Caco-2 (cell line): Measurements from ENCODE around the gene HS1BP3. TPM values are rescaled to one million over a fixed set of nuclear protein-coding genes. Genes with fewer than 3 reads are reported as not detected.

Source experiments
- BruUV-seq: library from RNA; stranded (reverse); fragments of 400-500 nt; replicated peaks from 2 replicates; lab custom pipeline; 2021; lab: Mats Ljungman, UMichigan
- CTCF ChIA-PET: fragments of 300-600 bp; sonication (Branson Sonifier 250); formaldehyde crosslinking; loops from one replicate; lab custom pipeline; 2022; ENCODE audit warnings: antibody characterized with exemption; lab: Charles Lee
- POLR2A ChIA-PET: fragments of 300-600 bp; sonication (Branson Sonifier 250); formaldehyde crosslinking; loops from one replicate; lab custom pipeline; 2022; ENCODE audit warnings: antibody characterized with exemption; lab: Charles Lee
- DNase-seq, 2 experiments: peaks; one replicate each; pipeline versions ENCODE4 v3.0.0 to v3.0.0-alpha.2; 2020 to 2022
- H3K27me3 ChIP-seq: replicated peaks from 2 replicates; pipeline ENCODE4 v1.6.0; 2011; ENCODE audit warnings: low read length; ENCODE audit not compliant: control insufficient read depth, insufficient read depth
- H3K36me3 ChIP-seq: 2 replicates; pipeline ENCODE4 v1.5.1; 2011; ENCODE audit warnings: low read length; ENCODE audit not compliant: control insufficient read depth, insufficient read depth
- H3K4me1 ChIP-seq: fragments of 250-450 bp; sonication (Bioruptor Pico); 2 replicates; pipeline ENCODE4 v1.5.1; 2020; ENCODE audit warnings: mild to moderate bottlenecking
- H3K4me3 ChIP-seq: 2 replicates; pipeline ENCODE4 v1.5.1; 2011; ENCODE audit warnings: low read depth, mild to moderate bottlenecking, control low read depth, low read length
- H3K9me3 ChIP-seq: fragments of 250-450 bp; sonication (Bioruptor Pico); 2 replicates; pipeline ENCODE4 v1.5.1; 2020; ENCODE audit warnings: mild to moderate bottlenecking, moderate library complexity
- H3K27ac Mint-ChIP-seq: one replicate; pipeline ENCODE4 v1.8.0; 2022; ENCODE audit warnings: mixed read lengths; ENCODE audit not compliant: unreplicated experiment
- H3K27me3 Mint-ChIP-seq: one replicate; pipeline ENCODE4 v1.8.0; 2022; ENCODE audit warnings: mixed read lengths; ENCODE audit not compliant: insufficient read depth, unreplicated experiment
- H3K36me3 Mint-ChIP-seq: one replicate; pipeline ENCODE4 v1.8.0; 2022; ENCODE audit warnings: mild to moderate bottlenecking, mixed read lengths; ENCODE audit not compliant: insufficient read depth, unreplicated experiment
- H3K4me1 Mint-ChIP-seq: one replicate; pipeline ENCODE4 v1.8.0; 2022; ENCODE audit warnings: low read depth, mixed read lengths; ENCODE audit not compliant: unreplicated experiment
- H3K4me3 Mint-ChIP-seq: one replicate; pipeline ENCODE4 v1.8.0; 2022; ENCODE audit warnings: mild to moderate bottlenecking, moderate library complexity, mixed read lengths; ENCODE audit not compliant: unreplicated experiment
- H3K9me3 Mint-ChIP-seq: one replicate; pipeline ENCODE4 v1.8.0; 2022; ENCODE audit warnings: mixed read lengths; ENCODE audit not compliant: unreplicated experiment
- CTCF ChIP-seq, 2 experiments: fragments of 200-600 bp in 1 of 2; IDR thresholded peaks; 1 replicate in 1 of 2; 2 replicates in 1 of 2; pipeline versions ENCODE4 v1.5.1 to v1.8.0; 2011 to 2022; ENCODE audit warnings: antibody characterized with exemption in 1 of 2, control low read depth in 1 of 2, inconsistent platforms in 1 of 2, low read depth in 1 of 2, low read length in 1 of 2, mild to moderate bottlenecking in 1 of 2, moderate library complexity in 1 of 2; ENCODE audit not compliant: insufficient read depth in 1 of 2, severe bottlenecking in 1 of 2, unreplicated experiment in 1 of 2
- intact Hi-C: fragments of 100-400 bp; cut with micrococcal nuclease; formaldehyde crosslinking; loops from one replicate; pipeline ENCODE4 v1.10.0; 2022; ENCODE audit not compliant: unreplicated experiment
- total RNA-seq: library from RNA; stranded (reverse); gene quantifications from 2 replicates; pipeline ENCODE4 v1.2.3, GENCODE V29; 2022

HS1BP3 gene
- total RNA-seq, 1 experiment from 2014 or later = 31.1 TPM

GRCh38 chr2:20629181-20629580 is 21.7 kb downstream of the HS1BP3 start:
- POLR2A ChIA-PET = no interaction called here
- TF ChIP-seq CTCF (IDR thresholded peaks at IDR 0.05; ENCODE audit: insufficient read depth in 1 of 2, low read depth in 1 of 2, low read length in 1 of 2, severe bottlenecking in 1 of 2, unreplicated experiment in 1 of 2) = no peak

GRCh38 chr2:20627712-20628380 is 23.1 kb downstream of the HS1BP3 start:
- Histone ChIP-seq H3K9me3 (no peaks in the 10 kb centered on the region), H3K4me3 (no peak overlapping the region), H3K27me3 (no peaks in the 10 kb centered on the region), H3K4me1 (no peaks in the 10 kb centered on the region), H3K36me3 (no peaks in the 10 kb centered on the region; the same call in none of the 2 replicates)
- no peak overlapping the region for H3K4me3 Mint-ChIP-seq
- CTCF ChIA-PET = no interaction called here
- no peak overlapping the region for H3K27ac Mint-ChIP-seq
- BruUV-seq = no TSS peak
- H3K27me3 Mint-ChIP-seq = no peaks in the 10 kb centered on the region
- no peak for TF ChIP-seq CTCF (IDR thresholded peaks at IDR 0.05; ENCODE audit: insufficient read depth in 1 of 2, low read depth in 1 of 2, low read length in 1 of 2, severe bottlenecking in 1 of 2, unreplicated experiment in 1 of 2)
- H3K9me3 Mint-ChIP-seq = no peaks in the 10 kb centered on the region
- intact Hi-C loops = no loop called here
- no peak for DNase-seq
- H3K4me1 Mint-ChIP-seq = no peaks in the 10 kb centered on the region
- H3K36me3 Mint-ChIP-seq = no peaks in the 10 kb centered on the region
- POLR2A ChIA-PET = no interaction called here

More at GRCh38 chr2:20629181-20629580, 21.7 kb downstream of the HS1BP3 start:
- Histone ChIP-seq H3K9me3 (no peaks in the 10 kb centered on the region), H3K27me3 (no peaks in the 10 kb centered on the region), H3K4me1 (no peaks in the 10 kb centered on the region), H3K36me3 (no peaks in the 10 kb centered on the region; the same call in 1 of the 2 replicates), H3K4me3 (no peak overlapping the region)
- H3K27ac Mint-ChIP-seq = no peak overlapping the region
- H3K27me3 Mint-ChIP-seq = no peaks in the 10 kb centered on the region
- H3K4me1 Mint-ChIP-seq = no peaks in the 10 kb centered on the region
- no TSS peak for BruUV-seq
- CTCF ChIA-PET = no interaction called here
- H3K9me3 Mint-ChIP-seq = no peaks in the 10 kb centered on the region
- no peaks in the 10 kb centered on the region for H3K36me3 Mint-ChIP-seq
- intact Hi-C loops = no loop called here
- H3K4me3 Mint-ChIP-seq = no peak overlapping the region
- DNase-seq = no peak

- Mint-ChIP-seq H3K4me3 (no peak overlapping the region), H3K36me3 (no peaks in the 10 kb centered on the region), H3K9me3 (no peaks in the 10 kb centered on the region), H3K4me1 (no peaks in the 10 kb centered on the region), H3K27me3 (no peaks in the 10 kb centered on the region), H3K27ac (no peak overlapping the region)
- H3K27me3 ChIP-seq = no peaks in the 10 kb centered on the region
- no peak for TF ChIP-seq CTCF (IDR thresholded peaks at IDR 0.05; ENCODE audit: insufficient read depth in 1 of 2, low read depth in 1 of 2, low read length in 1 of 2, severe bottlenecking in 1 of 2, unreplicated experiment in 1 of 2)
- ChIA-PET POLR2A (no interaction called here), CTCF (no interaction called here)
- no peaks in the 10 kb centered on the region; the same call in none of the 2 replicates for H3K36me3 ChIP-seq
- DNase-seq = no peak
- no peak overlapping the region for H3K4me3 ChIP-seq
- intact Hi-C loops = no loop called here
- no peaks in the 10 kb centered on the region for H3K4me1 ChIP-seq
- BruUV-seq = no TSS peak
- no peaks in the 10 kb centered on the region for H3K9me3 ChIP-seq
Observed at GRCh38 chr2:20626698-20627513, 24.0 kb downstream of the HS1BP3 start.
